Tracheal epithelial cell (primary cell): ENCODE results near the gene TSSC4. TPM values are rescaled to one million over a fixed set of nuclear protein-coding genes. Genes with fewer than 3 reads are reported as not detected.

Experiments
- total RNA-seq: library from RNA; depleted of rRNA; stranded (reverse); fragments of >200 nt; gene quantifications from 2 replicates; pipeline ENCODE4 v1.2.1, GENCODE V29; 2014

TSSC4 gene
- 61.8 and 77.6 TPM in 2 replicates for total RNA-seq

GRCh38 chr11:2400069-2400761 is at the start of gene TSSC4:
TSSC4 (plus strand) TSS chr11:2400750; CDS start chr11:2402634, 1,884 bp downstream.

GRCh38 chr11:2376751-2377451 is 23.6 kb upstream of the TSSC4 start, which contains the start of gene CD81:
CD81 (plus strand) TSS chr11:2377310; CDS start chr11:2377550, 240 bp downstream.

GRCh38 chr11:2443881-2444820 is 43.6 kb downstream of the TSSC4 start, which contains the start of gene TRPM5:
TRPM5 (minus strand) TSS chr11:2444514; CDS start chr11:2423036, 21,478 bp downstream.

GRCh38 chr11:2444821-2445745 is 44.5 kb downstream of the TSSC4 start, which contains the start of gene KCNQ1:
KCNQ1 (plus strand) TSS chr11:2445008; CDS start chr11:2445099, 91 bp downstream.

Other genes with a start within 250 kb of the TSSC4 start
- not detected in 2 replicates for gene INS, start 239.5 kb upstream of the TSSC4 start, total RNA-seq
- 0.48 TPM in 1 of 2 replicates, not detected in the other for gene TH, start 228.9 kb upstream of the TSSC4 start, total RNA-seq
- gene ASCL2, start 130.2 kb upstream of the TSSC4 start, total RNA-seq = 1.4 and 1.7 TPM in 2 replicates
- gene C11orf21, start 98.8 kb upstream of the TSSC4 start, total RNA-seq = not detected in 2 replicates
- not detected in 2 replicates for gene TSPAN32, start 98.7 kb upstream of the TSSC4 start, total RNA-seq
- gene CD81, start 23.4 kb upstream of the TSSC4 start, total RNA-seq = 208 and 232 TPM in 2 replicates
- gene TRPM5, start 43.8 kb downstream of the TSSC4 start, total RNA-seq = not detected in 2 replicates
- gene KCNQ1, start 44.3 kb downstream of the TSSC4 start, total RNA-seq = 0.96 and 2.6 TPM in 2 replicates